ENCODE results near the gene MICAL2.

Gene MICAL2

GRCh38 chr11:12185106-12185690 is 74.8 kb downstream of the MICAL2 start:
- DNase-seq (ENCODE audit: low spot score) = no peak
- in situ Hi-C loops (cut with MboI; ENCODE audit: low pct_unique_long_range_greater_than_20kb, low sequenced_read_pairs, unreplicated experiment) = no loop called here
- TF ChIP-seq CTCF (IDR thresholded peaks at IDR 0.05; ENCODE audit: extremely low read depth, insufficient read depth, missing control alignments) = no peak

- no peak for TF ChIP-seq CTCF (IDR thresholded peaks at IDR 0.05; ENCODE audit: extremely low read depth, insufficient read depth, missing control alignments)
- in situ Hi-C loops (cut with MboI; ENCODE audit: low pct_unique_long_range_greater_than_20kb, low sequenced_read_pairs, unreplicated experiment) = no loop called here
- no peak for DNase-seq (ENCODE audit: low spot score)
Observed at GRCh38 chr11:12185914-12186313, 75.5 kb downstream of the MICAL2 start.

- DNase-seq (ENCODE audit: low spot score) = no peak
- TF ChIP-seq CTCF (IDR thresholded peaks at IDR 0.05; ENCODE audit: extremely low read depth, insufficient read depth, missing control alignments) = no peak
- in situ Hi-C loops (cut with MboI; ENCODE audit: low pct_unique_long_range_greater_than_20kb, low sequenced_read_pairs, unreplicated experiment) = no loop called here
Observed at GRCh38 chr11:12186701-12187100, 76.3 kb downstream of the MICAL2 start.

- TF ChIP-seq CTCF (IDR thresholded peaks at IDR 0.05; ENCODE audit: extremely low read depth, insufficient read depth, missing control alignments) = no peak
- DNase-seq (ENCODE audit: low spot score) = peak; percentile 42
- in situ Hi-C loops (cut with MboI; ENCODE audit: low pct_unique_long_range_greater_than_20kb, low sequenced_read_pairs, unreplicated experiment) = no loop called here
Observed at GRCh38 chr11:12187399-12187798, 77.0 kb downstream of the MICAL2 start.

- peak; percentile 64 for DNase-seq (ENCODE audit: low spot score)
- in situ Hi-C loops (cut with MboI; ENCODE audit: low pct_unique_long_range_greater_than_20kb, low sequenced_read_pairs, unreplicated experiment) = no loop called here
- no peak for TF ChIP-seq CTCF (IDR thresholded peaks at IDR 0.05; ENCODE audit: extremely low read depth, insufficient read depth, missing control alignments)
Observed at GRCh38 chr11:12188548-12189317, 78.3 kb downstream of the MICAL2 start.

GRCh38 chr11:12189543-12190235 is 79.3 kb downstream of the MICAL2 start:
- in situ Hi-C loops (cut with MboI; ENCODE audit: low pct_unique_long_range_greater_than_20kb, low sequenced_read_pairs, unreplicated experiment) = no loop called here
- no peak for DNase-seq (ENCODE audit: low spot score)
- no peak for TF ChIP-seq CTCF (IDR thresholded peaks at IDR 0.05; ENCODE audit: extremely low read depth, insufficient read depth, missing control alignments)

All from GM13977 (cell line).